ENCODE results near the gene MBD6.

MBD6 gene

GRCh38 chr12:57514720-57515407, 7.8 kb upstream of the MBD6 start (continued):
- TF ChIP-seq POU6F1 (CRISPR knock-in tag; IDR thresholded peaks at IDR 0.05; ENCODE audit: borderline replicate concordance, low read depth), result no peak

- no peak for ATAC-seq
- TF ChIP-seq PATZ1 (CRISPR knock-in tag; IDR thresholded peaks at IDR 0.05; ENCODE audit: borderline replicate concordance) (no peak), ZFP3 (CRISPR knock-in tag; IDR thresholded peaks at IDR 0.05) (no peak)
Observed at GRCh38 chr12:57515408-57515933, 7.2 kb upstream of the MBD6 start.

- no peak for TF ChIP-seq ZNF8 (CRISPR knock-in tag; IDR thresholded peaks at IDR 0.05)
- no peak for TF ChIP-seq ISL1 (CRISPR knock-in tag; IDR thresholded peaks at IDR 0.05)
- 0 out of 2 replicates have a peak, but pooled peaks have one; percentile 17 for TF ChIP-seq CSRNP3 (CRISPR knock-in tag; IDR thresholded peaks at IDR 0.05)
- no peak for TF ChIP-seq CSDC2 (CRISPR knock-in tag; IDR thresholded peaks at IDR 0.05)
- ATAC-seq, result no peak
Observed at GRCh38 chr12:57515934-57516541, 6.6 kb upstream of the MBD6 start.

DNA sequence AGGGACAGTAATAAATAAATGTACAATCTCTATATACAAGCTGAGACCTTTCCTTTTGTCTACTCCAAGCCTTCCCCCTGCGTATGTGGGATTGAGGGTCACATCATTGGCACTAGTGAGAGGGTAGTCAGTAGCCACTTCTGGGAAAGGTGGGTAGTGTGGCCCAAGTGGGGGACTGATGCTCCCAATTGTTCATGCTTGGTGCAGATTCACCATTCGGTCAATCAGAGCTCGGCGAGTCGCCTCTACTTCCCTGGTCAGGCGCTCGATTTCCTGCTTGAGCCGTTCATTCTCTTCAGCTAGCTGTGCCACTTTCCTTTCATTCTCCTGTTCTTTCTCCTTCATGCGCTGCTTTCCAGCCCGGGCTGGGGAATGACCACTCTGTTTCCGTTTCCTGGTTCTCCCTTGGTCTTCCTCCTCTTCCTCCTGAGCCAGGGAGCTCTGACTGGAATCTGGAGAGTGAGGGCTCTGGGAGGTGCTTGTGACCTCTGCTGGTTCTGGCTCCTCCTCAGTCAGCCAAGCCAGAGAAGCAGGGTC, 5.9 kb upstream of the MBD6 start:
- no peak for ATAC-seq
- TF ChIP-seq PPARA (CRISPR knock-in tag; IDR thresholded peaks at IDR 0.05; ENCODE audit: borderline replicate concordance), result no peak
- no peak for TF ChIP-seq GLIS3 (CRISPR knock-in tag; IDR thresholded peaks at IDR 0.05)
- TF ChIP-seq POU6F1 (CRISPR knock-in tag; IDR thresholded peaks at IDR 0.05; ENCODE audit: borderline replicate concordance, low read depth), result no peak
- no peak for TF ChIP-seq PATZ1 (CRISPR knock-in tag; IDR thresholded peaks at IDR 0.05; ENCODE audit: borderline replicate concordance)
- no peak for TF ChIP-seq CSRNP3 (CRISPR knock-in tag; IDR thresholded peaks at IDR 0.05)
- no peak for TF ChIP-seq TOX (CRISPR knock-in tag; IDR thresholded peaks at IDR 0.05; ENCODE audit: borderline replicate concordance)
- no peak for TF ChIP-seq ESRRG (CRISPR knock-in tag; IDR thresholded peaks at IDR 0.05)
- TF ChIP-seq SNAI2 (CRISPR knock-in tag; IDR thresholded peaks at IDR 0.05), result no peak
- no peak for TF ChIP-seq ARNTL (CRISPR knock-in tag; IDR thresholded peaks at IDR 0.05; ENCODE audit: borderline replicate concordance, low read depth)
- no peak for TF ChIP-seq TCF4 (CRISPR knock-in tag; IDR thresholded peaks at IDR 0.05; ENCODE audit: borderline replicate concordance)
- no peak for TF ChIP-seq CREB5 (CRISPR knock-in tag; IDR thresholded peaks at IDR 0.05; ENCODE audit: low read depth)
- TF ChIP-seq ISL1 (CRISPR knock-in tag; IDR thresholded peaks at IDR 0.05), result no peak
- TF ChIP-seq ZFP3 (CRISPR knock-in tag; IDR thresholded peaks at IDR 0.05), result no peak
- no peak for TF ChIP-seq ZFP30 (CRISPR knock-in tag; IDR thresholded peaks at IDR 0.05)
- TF ChIP-seq ZNF8 (CRISPR knock-in tag; IDR thresholded peaks at IDR 0.05), result no peak
- no peak for TF ChIP-seq ZC3H10 (CRISPR knock-in tag; IDR thresholded peaks at IDR 0.05)
- no peak for TF ChIP-seq TSHZ2 (CRISPR knock-in tag; IDR thresholded peaks at IDR 0.05)
- TF ChIP-seq ZNF565 (CRISPR knock-in tag; conservative IDR thresholded peaks at IDR 0.05; ENCODE audit: low read depth), result no peak
- TF ChIP-seq CSDC2 (CRISPR knock-in tag; IDR thresholded peaks at IDR 0.05), result no peak

All from SK-N-SH treated with all-trans-retinoic acid at 6 μM for 48 hours (cell line).